ENCODE measurements around the gene PPP1R12B. TPM values are rescaled to one million over a fixed set of nuclear protein-coding genes. Genes with fewer than 3 reads are reported as not detected.
"Not testable (repeated sequence)": the region's sequence is repeated elsewhere in the genome, so short reads cannot be mapped to it uniquely, and the experiment has no call there.

PPP1R12B gene
- total and polyA plus RNA-seq, 2 donors (not counting 1 experiment from before 2014, with no cell fraction given): 13.4 to 21.7 TPM

GRCh38 chr1:202484032-202484431, 135.5 kb downstream of the PPP1R12B start:
- not testable (repeated sequence) for H3K4me1 ChIP-seq (ENCODE audit: control insufficient read depth, extremely low read depth, insufficient read depth, low read length); H3K79me2 ChIP-seq (ENCODE audit: control insufficient read depth, insufficient read depth, low read length); H3K36me3 ChIP-seq (ENCODE audit: control insufficient read depth, insufficient read depth, low read length); H3K27ac ChIP-seq (ENCODE audit: insufficient read depth, low read length); H3K4me2 ChIP-seq (ENCODE audit: extremely low read depth, insufficient read depth, low read length); H3K27me3 ChIP-seq (ENCODE audit: control insufficient read depth, insufficient read depth, low read length); H4K20me1 ChIP-seq (ENCODE audit: control insufficient read depth, extremely low read depth, insufficient read depth, low read length); H2AFZ ChIP-seq (ENCODE audit: low read length); H3K9me3 ChIP-seq (ENCODE audit: control insufficient read depth, insufficient read depth, low read depth, low read length); H3K4me3 ChIP-seq (replicated peaks in 1 of 4; ENCODE audit: control extremely low read depth in 1 of 4, insufficient read depth in 1 of 4, low read depth in 3 of 4, low read length in 4 of 4); H3K9ac ChIP-seq (ENCODE audit: insufficient read depth, low read length); DNase-seq (ENCODE audit: low read depth in 2 of 2)

- not testable (repeated sequence) for H3K36me3 ChIP-seq (ENCODE audit: control insufficient read depth, insufficient read depth, low read length); H3K9me3 ChIP-seq (ENCODE audit: control insufficient read depth, insufficient read depth, low read depth, low read length); H3K79me2 ChIP-seq (ENCODE audit: control insufficient read depth, insufficient read depth, low read length); H3K4me3 ChIP-seq (replicated peaks in 1 of 4; ENCODE audit: control extremely low read depth in 1 of 4, insufficient read depth in 1 of 4, low read depth in 3 of 4, low read length in 4 of 4); H3K9ac ChIP-seq (ENCODE audit: insufficient read depth, low read length); H3K27me3 ChIP-seq (ENCODE audit: control insufficient read depth, insufficient read depth, low read length); H3K4me1 ChIP-seq (ENCODE audit: control insufficient read depth, extremely low read depth, insufficient read depth, low read length); H2AFZ ChIP-seq (ENCODE audit: low read length); H3K4me2 ChIP-seq (ENCODE audit: extremely low read depth, insufficient read depth, low read length); H4K20me1 ChIP-seq (ENCODE audit: control insufficient read depth, extremely low read depth, insufficient read depth, low read length); H3K27ac ChIP-seq (ENCODE audit: insufficient read depth, low read length); DNase-seq (ENCODE audit: low read depth in 2 of 2)
These were observed 136.3 kb downstream of the PPP1R12B start for GRCh38 chr1:202484820-202485219.

GRCh38 chr1:202488178-202488649, 139.7 kb downstream of the PPP1R12B start:
- H3K9ac ChIP-seq (ENCODE audit: insufficient read depth, low read length); H2AFZ ChIP-seq (ENCODE audit: low read length); H3K27ac ChIP-seq (ENCODE audit: insufficient read depth, low read length); H3K9me3 ChIP-seq (ENCODE audit: control insufficient read depth, insufficient read depth, low read depth, low read length); H3K4me1 ChIP-seq (ENCODE audit: control insufficient read depth, extremely low read depth, insufficient read depth, low read length); H4K20me1 ChIP-seq (ENCODE audit: control insufficient read depth, extremely low read depth, insufficient read depth, low read length); H3K27me3 ChIP-seq (ENCODE audit: control insufficient read depth, insufficient read depth, low read length); H3K4me3 ChIP-seq (replicated peaks in 1 of 4; ENCODE audit: control extremely low read depth in 1 of 4, insufficient read depth in 1 of 4, low read depth in 3 of 4, low read length in 4 of 4); H3K36me3 ChIP-seq (ENCODE audit: control insufficient read depth, insufficient read depth, low read length); H3K79me2 ChIP-seq (ENCODE audit: control insufficient read depth, insufficient read depth, low read length); H3K4me2 ChIP-seq (ENCODE audit: extremely low read depth, insufficient read depth, low read length): not testable (repeated sequence)
- DNase-seq (ENCODE audit: low read depth in 2 of 2): peak; percentile 33 to 50

GRCh38 chr1:202489101-202489500, 140.6 kb downstream of the PPP1R12B start:
- H3K9me3 ChIP-seq (ENCODE audit: control insufficient read depth, insufficient read depth, low read depth, low read length); H3K4me3 ChIP-seq (replicated peaks in 1 of 4; ENCODE audit: control extremely low read depth in 1 of 4, insufficient read depth in 1 of 4, low read depth in 3 of 4, low read length in 4 of 4); H3K36me3 ChIP-seq (ENCODE audit: control insufficient read depth, insufficient read depth, low read length); H3K9ac ChIP-seq (ENCODE audit: insufficient read depth, low read length); H4K20me1 ChIP-seq (ENCODE audit: control insufficient read depth, extremely low read depth, insufficient read depth, low read length); H3K4me1 ChIP-seq (ENCODE audit: control insufficient read depth, extremely low read depth, insufficient read depth, low read length); H3K27me3 ChIP-seq (ENCODE audit: control insufficient read depth, insufficient read depth, low read length); H3K79me2 ChIP-seq (ENCODE audit: control insufficient read depth, insufficient read depth, low read length); H2AFZ ChIP-seq (ENCODE audit: low read length); H3K27ac ChIP-seq (ENCODE audit: insufficient read depth, low read length); H3K4me2 ChIP-seq (ENCODE audit: extremely low read depth, insufficient read depth, low read length): not testable (repeated sequence)
- DNase-seq (ENCODE audit: low read depth in 2 of 2): peak in 1 of 2 donors; percentile 22

DNA sequence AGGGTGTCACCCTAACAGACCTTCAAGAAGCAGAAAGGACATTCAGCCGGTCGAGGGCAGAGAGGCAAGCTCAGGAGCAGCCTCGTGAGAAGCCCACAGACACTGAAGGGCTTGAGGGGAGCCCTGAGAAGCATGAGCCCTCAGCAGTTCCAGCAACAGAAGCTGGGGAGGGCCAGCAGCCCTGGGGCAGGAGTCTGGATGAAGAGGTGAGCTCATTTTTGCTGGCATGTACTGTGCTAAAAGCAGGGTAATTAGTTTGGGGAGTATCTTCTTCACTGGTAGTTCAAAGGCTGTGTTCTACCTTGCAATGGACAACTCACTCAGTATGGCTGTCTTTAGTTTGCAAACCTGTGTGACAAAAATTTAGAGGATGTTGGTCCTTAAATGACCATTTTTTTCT, 144.6 kb downstream of the PPP1R12B start:
- not testable (repeated sequence) for H3K9ac ChIP-seq (ENCODE audit: insufficient read depth, low read length); H3K27me3 ChIP-seq (ENCODE audit: control insufficient read depth, insufficient read depth, low read length); H3K27ac ChIP-seq (ENCODE audit: insufficient read depth, low read length); H4K20me1 ChIP-seq (ENCODE audit: control insufficient read depth, extremely low read depth, insufficient read depth, low read length); H3K36me3 ChIP-seq (ENCODE audit: control insufficient read depth, insufficient read depth, low read length); H3K4me1 ChIP-seq (ENCODE audit: control insufficient read depth, extremely low read depth, insufficient read depth, low read length); DNase-seq (ENCODE audit: low read depth in 2 of 2); H3K9me3 ChIP-seq (ENCODE audit: control insufficient read depth, insufficient read depth, low read depth, low read length); H3K79me2 ChIP-seq (ENCODE audit: control insufficient read depth, insufficient read depth, low read length); H2AFZ ChIP-seq (ENCODE audit: low read length); H3K4me3 ChIP-seq (replicated peaks in 1 of 4; ENCODE audit: control extremely low read depth in 1 of 4, insufficient read depth in 1 of 4, low read depth in 3 of 4, low read length in 4 of 4); H3K4me2 ChIP-seq (ENCODE audit: extremely low read depth, insufficient read depth, low read length)
